Kidney epithelial cell (primary cell): Measurements from ENCODE around the gene DCC. TPM values are rescaled to one million over a fixed set of nuclear protein-coding genes. Genes with fewer than 3 reads are reported as not detected.

ENCODE experiments used
- DNase-seq: peaks from one replicate; pipeline ENCODE4 v3.0.0-alpha.2; 2010; ENCODE audit warnings: low read depth
- H3K27me3 ChIP-seq: 2 replicates; pipeline ENCODE4 v1.6.0; 2011; ENCODE audit warnings: low read length; ENCODE audit not compliant: control insufficient read depth, insufficient read depth
- H3K36me3 ChIP-seq: 2 replicates; pipeline ENCODE4 v1.5.1; 2011; ENCODE audit warnings: low read length; ENCODE audit not compliant: control insufficient read depth, insufficient read depth
- H3K4me3 ChIP-seq: 2 replicates; pipeline ENCODE4 v1.5.1; 2011; ENCODE audit warnings: low read depth, mild to moderate bottlenecking, control low read depth, low read length
- CTCF ChIP-seq: IDR thresholded peaks from 2 replicates; pipeline ENCODE4 v1.5.1; 2011; ENCODE audit warnings: mild to moderate bottlenecking, moderate library complexity, low read length, control low read depth, inconsistent platforms; ENCODE audit not compliant: insufficient read depth, poor library complexity, severe bottlenecking
- total RNA-seq: library from RNA; depleted of rRNA; stranded (reverse); fragments of >200 nt; gene quantifications from 2 replicates; pipeline ENCODE4 v1.2.3, GENCODE V29; 2015

Gene DCC
- total RNA-seq, 1 donor from 2014 or later: 0.04 TPM

GRCh38 chr18:52715421-52715820 is 375.4 kb downstream of the DCC start:
- Histone ChIP-seq H3K4me3 (no peak overlapping the region), H3K36me3 (no peaks in the 10 kb centered on the region), H3K27me3 (no peaks in the 10 kb centered on the region)
- no peak for TF ChIP-seq CTCF
- DNase-seq: no peak

- TF ChIP-seq CTCF: no peak
- Histone ChIP-seq H3K27me3 (no peaks in the 10 kb centered on the region), H3K4me3 (no peak overlapping the region), H3K36me3 (no peaks in the 10 kb centered on the region)
- DNase-seq: no peak
These were observed 376.0 kb downstream of the DCC start for GRCh38 chr18:52715991-52716390.

GRCh38 chr18:52716973-52717372 is 377.0 kb downstream of the DCC start:
- no peak for DNase-seq
- no peaks in the 10 kb centered on the region for H3K36me3 ChIP-seq
- TF ChIP-seq CTCF: peak; percentile 70
- H3K4me3 ChIP-seq: no peak overlapping the region
- H3K27me3 ChIP-seq: no peaks in the 10 kb centered on the region

GRCh38 chr18:52722904-52723303 is 382.9 kb downstream of the DCC start:
- H3K27me3 ChIP-seq: no peaks in the 10 kb centered on the region
- H3K4me3 ChIP-seq: no peak overlapping the region
- DNase-seq: no peak
- no peaks in the 10 kb centered on the region for H3K36me3 ChIP-seq
- TF ChIP-seq CTCF: no peak

- Histone ChIP-seq H3K27me3 (no peaks in the 10 kb centered on the region), H3K4me3 (no peak overlapping the region), H3K36me3 (no peaks in the 10 kb centered on the region)
- TF ChIP-seq CTCF: no peak
- DNase-seq: no peak
These were observed 383.6 kb downstream of the DCC start for GRCh38 chr18:52723550-52723970.

GRCh38 chr18:52730972-52731619 is 391.1 kb downstream of the DCC start:
- H3K4me3 ChIP-seq: no peak overlapping the region
- TF ChIP-seq CTCF: no peak
- no peaks in the 10 kb centered on the region for H3K27me3 ChIP-seq
- no peaks in the 10 kb centered on the region for H3K36me3 ChIP-seq
- no peak for DNase-seq
